DND-41 (cell line): ENCODE measurements around the gene CAMSAP2.

Source experiments
- ATAC-seq: fragments of 200-7000 bp; cut with Tn5 transposase; 3 replicates; pipeline ENCODE4 v1.9.1; 2021; ENCODE audit warnings: low read depth; ENCODE audit not compliant: insufficient read depth
- DNase-seq: peaks from one replicate; pipeline ENCODE4 v3.0.0-alpha.2; 2020
- H2AFZ ChIP-seq: 2 replicates; pipeline ENCODE4 v1.6.0; 2012; ENCODE audit warnings: low read depth, low read length
- H3K27ac ChIP-seq: 2 replicates; pipeline ENCODE4 v1.5.1; 2012; ENCODE audit warnings: low read length, inconsistent platforms
- H3K27me3 ChIP-seq: fragments of 200-600 bp; sonication (generic); 2 replicates; pipeline ENCODE4 v1.6.0; 2012; ENCODE audit warnings: low read length, mild to moderate bottlenecking, inconsistent platforms; ENCODE audit not compliant: insufficient read depth, poor library complexity
- H3K36me3 ChIP-seq: 2 replicates; pipeline ENCODE4 v1.5.1; 2012; ENCODE audit warnings: low read length, inconsistent platforms; ENCODE audit not compliant: insufficient read depth
- H3K4me1 ChIP-seq: 2 replicates; pipeline ENCODE4 v1.5.1; 2012; ENCODE audit warnings: mild to moderate bottlenecking, low read length; ENCODE audit not compliant: insufficient read depth
- H3K4me2 ChIP-seq: 2 replicates; pipeline ENCODE4 v1.6.0; 2012; ENCODE audit warnings: mild to moderate bottlenecking, moderate library complexity, low read length, inconsistent platforms; ENCODE audit not compliant: insufficient read depth
- H3K4me3 ChIP-seq, 2 experiments: fragments of 200-600 bp in 1 of 2; shearing (Covaris generic) in 1 of 2; 2 replicates each; pipeline ENCODE4 v1.5.1; 2012 to 2016; ENCODE audit warnings: inconsistent platforms in 2 of 2, low read length in 2 of 2, mild to moderate bottlenecking in 2 of 2, low read depth in 1 of 2, moderate library complexity in 1 of 2
- H3K79me2 ChIP-seq: 2 replicates; pipeline ENCODE4 v1.6.0; 2012; ENCODE audit warnings: low read length, inconsistent platforms; ENCODE audit not compliant: insufficient read depth
- H3K9ac ChIP-seq: 2 replicates; pipeline ENCODE4 v1.6.0; 2012; ENCODE audit warnings: low read depth, mild to moderate bottlenecking, inconsistent platforms, low read length, moderate library complexity
- H3K9me3 ChIP-seq: 2 replicates; pipeline ENCODE4 v1.5.1; 2012; ENCODE audit warnings: low read length, moderate library complexity, mild to moderate bottlenecking, inconsistent platforms; ENCODE audit not compliant: insufficient read depth, severe bottlenecking
- H4K20me1 ChIP-seq: 2 replicates; pipeline ENCODE4 v1.6.0; 2012; ENCODE audit warnings: low read length; ENCODE audit not compliant: insufficient read depth
- EZH2 ChIP-seq: IDR thresholded peaks from 3 replicates; pipeline ENCODE4 v1.6.1; 2012; ENCODE audit warnings: borderline replicate concordance, low read depth, mild to moderate bottlenecking, moderate library complexity, low read length, inconsistent platforms; ENCODE audit not compliant: severe bottlenecking
- TF ChIP-seq, protein P1 (sequence below): IDR thresholded peaks from 2 replicates; pipeline ENCODE4 v1.5.1; 2012; ENCODE audit warnings: borderline replicate concordance, low read length, moderate library complexity, mild to moderate bottlenecking; ENCODE audit not compliant: poor library complexity, severe bottlenecking; ENCODE audit errors: extremely low read depth

CAMSAP2 gene

DNA sequence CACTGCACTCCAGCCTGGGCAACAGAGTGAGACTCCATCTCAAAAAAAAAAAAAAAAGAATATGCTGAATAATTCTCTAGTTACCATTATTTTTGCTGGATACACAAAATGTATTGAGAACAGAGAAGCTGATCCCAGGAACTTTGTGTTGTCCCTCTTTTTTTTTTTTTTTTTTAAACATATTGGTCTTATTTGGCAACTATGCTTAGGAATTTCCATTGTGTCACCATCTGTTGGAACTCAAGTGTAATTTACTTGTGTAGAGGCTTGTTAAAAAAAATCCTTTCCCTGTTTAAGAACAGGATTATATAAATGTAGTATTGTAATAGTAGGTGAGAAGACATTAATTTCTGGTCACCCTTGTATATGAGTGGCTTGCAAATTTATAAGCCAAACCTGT is 28.6 kb downstream of the CAMSAP2 start:
- Histone ChIP-seq H3K9me3 (no peaks in the 10 kb centered on the region), H3K9ac (no peak overlapping the region), H2AFZ (no peak overlapping the region), H3K4me1 (no peaks in the 10 kb centered on the region), H3K27me3 (no peaks in the 10 kb centered on the region), H3K27ac (no peak overlapping the region), H3K36me3 (no peaks in the 10 kb centered on the region), H3K79me2 (no peaks in the 10 kb centered on the region), H3K4me3 (no peak overlapping the region), H3K4me2 (no peak overlapping the region), H4K20me1 (no peaks in the 10 kb centered on the region)
- DNase-seq, result no peak
- no peak for ATAC-seq
- TF ChIP-seq, protein P1, sequence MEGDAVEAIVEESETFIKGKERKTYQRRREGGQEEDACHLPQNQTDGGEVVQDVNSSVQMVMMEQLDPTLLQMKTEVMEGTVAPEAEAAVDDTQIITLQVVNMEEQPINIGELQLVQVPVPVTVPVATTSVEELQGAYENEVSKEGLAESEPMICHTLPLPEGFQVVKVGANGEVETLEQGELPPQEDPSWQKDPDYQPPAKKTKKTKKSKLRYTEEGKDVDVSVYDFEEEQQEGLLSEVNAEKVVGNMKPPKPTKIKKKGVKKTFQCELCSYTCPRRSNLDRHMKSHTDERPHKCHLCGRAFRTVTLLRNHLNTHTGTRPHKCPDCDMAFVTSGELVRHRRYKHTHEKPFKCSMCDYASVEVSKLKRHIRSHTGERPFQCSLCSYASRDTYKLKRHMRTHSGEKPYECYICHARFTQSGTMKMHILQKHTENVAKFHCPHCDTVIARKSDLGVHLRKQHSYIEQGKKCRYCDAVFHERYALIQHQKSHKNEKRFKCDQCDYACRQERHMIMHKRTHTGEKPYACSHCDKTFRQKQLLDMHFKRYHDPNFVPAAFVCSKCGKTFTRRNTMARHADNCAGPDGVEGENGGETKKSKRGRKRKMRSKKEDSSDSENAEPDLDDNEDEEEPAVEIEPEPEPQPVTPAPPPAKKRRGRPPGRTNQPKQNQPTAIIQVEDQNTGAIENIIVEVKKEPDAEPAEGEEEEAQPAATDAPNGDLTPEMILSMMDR, result no peak
- TF ChIP-seq EZH2, result no peak

DNA sequence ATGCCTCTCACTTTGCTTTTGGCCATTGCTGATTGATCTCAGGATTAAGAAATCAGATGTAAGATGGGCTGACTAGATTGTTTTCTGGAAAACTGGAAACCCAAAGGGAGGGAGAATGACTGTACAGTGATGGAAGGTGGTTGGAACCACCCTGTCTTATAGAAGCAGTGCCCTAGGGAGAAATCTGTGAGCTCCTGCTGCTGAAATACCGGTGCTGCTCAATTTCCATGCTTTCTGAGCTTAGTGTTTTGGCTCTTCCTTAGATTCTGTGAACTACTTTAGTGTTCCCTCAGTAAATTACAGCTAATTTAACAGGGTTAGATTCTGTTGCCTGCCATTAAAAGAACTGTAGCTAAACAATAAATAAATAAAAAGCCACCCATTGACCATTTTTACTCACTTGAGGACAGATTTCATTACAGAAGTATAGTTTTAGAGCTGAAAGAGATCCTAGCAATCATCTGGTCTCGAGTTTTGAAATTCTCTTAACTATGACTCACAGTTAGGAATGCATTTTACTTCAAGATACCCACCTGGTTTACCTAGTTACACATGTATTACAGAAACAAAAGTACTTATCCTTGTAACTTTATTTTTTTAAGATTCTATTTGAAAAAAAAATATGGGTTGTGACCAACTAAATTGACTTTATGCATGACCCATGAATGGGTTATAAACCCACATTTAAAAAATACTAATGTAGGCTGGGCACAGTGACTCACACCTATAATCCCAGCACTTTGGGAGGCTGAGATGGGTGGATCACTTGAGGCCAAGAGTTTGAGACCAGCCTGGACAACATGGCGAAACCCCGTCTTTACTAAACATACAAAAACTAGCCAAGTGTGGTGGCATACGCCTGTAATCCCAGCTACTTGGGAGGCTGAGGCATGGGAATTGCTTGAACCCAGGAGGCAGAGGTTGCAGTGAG is 33.2 kb downstream of the CAMSAP2 start:
- Histone ChIP-seq H3K9ac (no peak overlapping the region), H3K4me2 (no peak overlapping the region), H4K20me1 (no peaks in the 10 kb centered on the region), H3K4me3 (no peak overlapping the region), H3K79me2 (no peaks in the 10 kb centered on the region), H3K27me3 (no peaks in the 10 kb centered on the region), H3K27ac (no peak overlapping the region), H3K4me1 (no peaks in the 10 kb centered on the region), H2AFZ (no peak overlapping the region), H3K9me3 (no peaks in the 10 kb centered on the region), H3K36me3 (no peaks in the 10 kb centered on the region)
- TF ChIP-seq, protein P1, result no peak
- no peak for TF ChIP-seq EZH2
- DNase-seq (no peak), ATAC-seq (no peak)

DNA sequence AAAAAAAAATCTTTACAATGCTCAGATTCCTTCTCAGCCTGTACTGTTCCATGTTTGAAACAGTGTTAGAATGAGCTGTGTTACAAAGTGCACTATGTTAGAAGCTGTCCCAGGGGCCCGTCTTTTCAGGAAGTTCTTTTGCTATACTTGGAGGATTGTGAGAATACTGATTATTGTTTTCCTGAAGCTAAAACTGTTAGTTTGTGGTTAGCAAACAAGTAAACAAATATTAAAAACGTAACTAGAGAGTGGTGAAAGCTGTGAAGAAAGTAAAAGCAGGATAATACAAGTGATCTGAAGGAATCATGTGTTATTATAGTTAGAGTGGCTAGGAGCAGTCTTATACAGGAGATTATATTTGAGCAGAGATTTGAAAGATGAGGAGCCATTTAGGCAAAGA is 35.6 kb downstream of the CAMSAP2 start:
- no peaks in the 10 kb centered on the region for H3K36me3 ChIP-seq
- no peak overlapping the region for H3K4me2 ChIP-seq
- H3K4me3 ChIP-seq, result no peak overlapping the region
- no peaks in the 10 kb centered on the region for H3K9me3 ChIP-seq
- no peaks in the 10 kb centered on the region for H3K79me2 ChIP-seq
- DNase-seq, result no peak
- H3K9ac ChIP-seq, result no peak overlapping the region
- no peak for ATAC-seq
- no peaks in the 10 kb centered on the region for H3K4me1 ChIP-seq
- no peak for TF ChIP-seq EZH2
- no peak overlapping the region for H3K27ac ChIP-seq
- H3K27me3 ChIP-seq, result no peaks in the 10 kb centered on the region
- no peaks in the 10 kb centered on the region for H4K20me1 ChIP-seq
- no peak overlapping the region for H2AFZ ChIP-seq

DNA sequence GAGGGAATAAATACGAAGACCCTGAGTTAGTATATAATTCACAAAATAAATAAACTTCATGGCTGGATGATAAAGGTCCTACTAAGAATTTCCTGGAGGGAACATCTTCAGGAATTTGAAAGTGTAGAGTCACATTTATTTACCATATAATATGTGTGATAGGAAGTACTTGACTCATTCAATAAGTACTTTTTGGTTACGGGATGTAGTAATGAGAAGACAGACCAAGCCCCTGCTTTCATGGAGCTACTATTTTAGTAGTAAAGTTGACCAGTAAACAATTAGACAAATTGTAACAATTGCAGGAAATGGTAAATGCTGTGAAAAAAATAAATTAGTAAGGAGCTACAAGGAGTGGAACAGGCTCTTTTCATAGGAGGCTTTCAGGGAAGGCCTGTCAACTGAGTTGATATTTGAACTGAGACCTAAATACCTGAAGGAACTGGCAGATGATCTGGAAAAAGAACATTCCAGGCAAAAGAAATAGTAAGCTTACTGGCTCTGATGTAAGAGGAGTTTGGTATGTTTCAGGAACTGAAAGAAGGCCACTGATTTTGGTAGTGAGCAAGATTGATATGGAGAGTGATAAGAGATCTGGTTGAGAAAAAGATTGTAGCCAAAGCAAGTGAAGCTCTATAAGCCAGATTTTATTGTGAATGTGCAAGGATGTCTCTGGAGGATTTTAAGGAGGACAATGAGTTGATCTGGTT is 36.2 kb downstream of the CAMSAP2 start:
- no peak for ATAC-seq
- Histone ChIP-seq H3K4me3 (no peak overlapping the region), H3K4me2 (no peak overlapping the region), H2AFZ (no peak overlapping the region), H3K9me3 (no peaks in the 10 kb centered on the region), H4K20me1 (no peaks in the 10 kb centered on the region), H3K4me1 (no peaks in the 10 kb centered on the region), H3K36me3 (no peaks in the 10 kb centered on the region), H3K27ac (no peak overlapping the region), H3K9ac (no peak overlapping the region), H3K79me2 (no peaks in the 10 kb centered on the region), H3K27me3 (no peaks in the 10 kb centered on the region)
- TF ChIP-seq, protein P1, result no peak
- no peak for TF ChIP-seq EZH2
- DNase-seq, result no peak
